SK-N-SH (cell line): Measurements from ENCODE around the gene IQGAP2. TPM values are rescaled to one million over a fixed set of nuclear protein-coding genes. Genes with fewer than 3 reads are reported as not detected.

Source experiments
- CTCF ChIA-PET: fragments of 300-600, 350-600 bp; formaldehyde crosslinking; extraction: SDS; loops from one replicate; lab custom pipeline; 2021; lab: Yijun Ruan, JAX
- POLR2A ChIA-PET: fragments of 350-600 bp; sonication (Branson Sonifier 250); formaldehyde crosslinking; extraction: SDS; loops from one replicate; lab custom pipeline; 2020; ENCODE audit warnings: antibody characterized with exemption, inconsistent platforms; lab: Yijun Ruan, JAX
- DNase-seq: peaks from one replicate; pipeline ENCODE4 v3.0.0; 2012
- H2AFZ ChIP-seq: fragments of 200-600 bp; sonication (generic); 2 replicates; pipeline ENCODE4 v1.8.1; 2016; ENCODE audit warnings: antibody characterized with exemption, mild to moderate bottlenecking, low read depth
- H3F3A ChIP-seq: fragments of 200-600 bp; sonication (generic); replicated peaks from 2 replicates; pipeline ENCODE3; 2016; ENCODE audit warnings: antibody characterized with exemption, mild to moderate bottlenecking; ENCODE audit not compliant: insufficient read depth
- H3K27ac ChIP-seq, 2 experiments: fragments of 200-500 bp in 1 of 2; fragments of 200-600 bp in 1 of 2; sonication (Bioruptor generic) in 1 of 2; sonication (generic), shearing (Covaris generic) in 1 of 2; 2 replicates each; pipeline versions ENCODE4 v1.5.1 to v1.6.1; 2014 to 2016; ENCODE audit warnings: low read depth in 2 of 2, inconsistent platforms in 1 of 2, low read length in 1 of 2, mild to moderate bottlenecking in 1 of 2, mixed read lengths in 1 of 2
- H3K27me3 ChIP-seq: fragments of 200-600 bp; sonication (generic), shearing (Covaris generic); 2 replicates; pipeline ENCODE4 v1.6.1; 2016; ENCODE audit warnings: mixed run types; ENCODE audit not compliant: insufficient read depth
- H3K36me3 ChIP-seq, 2 experiments: fragments of 200-500 bp in 1 of 2; fragments of 200-600 bp in 1 of 2; sonication (Bioruptor generic) in 1 of 2; sonication (generic) in 1 of 2; replicated peaks in 1 of 2; 2 replicates each; pipeline versions ENCODE3 to v1.5.1; 2014 to 2016; ENCODE audit warnings: low read length in 1 of 2, mild to moderate bottlenecking in 1 of 2; ENCODE audit not compliant: insufficient read depth in 2 of 2, control insufficient read depth in 1 of 2
- H3K4me1 ChIP-seq, 2 experiments: fragments of 200-500 bp in 1 of 2; fragments of 200-600 bp in 1 of 2; sonication (Bioruptor generic) in 1 of 2; sonication (generic), shearing (Covaris generic) in 1 of 2; 2 replicates each; pipeline versions ENCODE4 v1.5.1 to v1.6.1; 2014 to 2016; ENCODE audit warnings: low read depth in 1 of 2, low read length in 1 of 2, mixed run types in 1 of 2; ENCODE audit not compliant: insufficient read depth in 2 of 2, control insufficient read depth in 1 of 2
- H3K4me2 ChIP-seq: fragments of 200-600 bp; sonication (generic), shearing (Covaris generic); 2 replicates; pipeline ENCODE4 v1.6.1; 2017; ENCODE audit warnings: mixed run types
- H3K4me3 ChIP-seq, 2 experiments: fragments of 200-500 bp in 1 of 2; fragments of 200-600 bp in 1 of 2; sonication (Bioruptor generic) in 1 of 2; sonication (generic), shearing (Covaris generic) in 1 of 2; 2 replicates each; pipeline versions ENCODE4 v1.5.1 to v1.8.1; 2014 to 2016; ENCODE audit warnings: low read depth in 2 of 2, inconsistent platforms in 1 of 2, low read length in 1 of 2, mild to moderate bottlenecking in 1 of 2, mixed read lengths in 1 of 2, moderate library complexity in 1 of 2
- H3K79me2 ChIP-seq: fragments of 200-600 bp; sonication (generic); 2 replicates; pipeline ENCODE4 v1.8.1; 2017; ENCODE audit warnings: mild to moderate bottlenecking; ENCODE audit not compliant: insufficient read depth
- H3K9ac ChIP-seq: fragments of 200-600 bp; sonication (generic); 2 replicates; pipeline ENCODE4 v1.6.1; 2017; ENCODE audit warnings: mixed run types
- H3K9me2 ChIP-seq: fragments of 200-600 bp; sonication (generic); 2 replicates; pipeline ENCODE4 v1.6.1; 2017; ENCODE audit warnings: mixed run types
- H3K9me3 ChIP-seq: fragments of 200-600 bp; sonication (generic); 2 replicates; pipeline ENCODE4 v1.6.1; 2017; ENCODE audit warnings: mixed run types, mild to moderate bottlenecking, moderate library complexity
- H4K20me1 ChIP-seq: fragments of 200-600 bp; sonication (generic); 2 replicates; pipeline ENCODE4 v1.6.1; 2017; ENCODE audit warnings: mild to moderate bottlenecking, mixed run types; ENCODE audit not compliant: insufficient read depth
- CHD2 ChIP-seq: fragments of 150-350 bp; IDR thresholded peaks from 2 replicates; pipeline ENCODE4 v1.6.1; 2018; ENCODE audit warnings: low read length; ENCODE audit not compliant: partially characterized antibody
- EZH2phosphoT487 ChIP-seq: fragments of 200-600 bp; sonication (generic); IDR thresholded peaks from 2 replicates; pipeline ENCODE4 v1.6.1; 2017; ENCODE audit warnings: low read depth, mixed run types, mild to moderate bottlenecking, antibody characterized with exemption, moderate library complexity, borderline replicate concordance
- FOSL2 ChIP-seq: IDR thresholded peaks from 2 replicates; pipeline ENCODE4 v1.4.0; 2012; ENCODE audit warnings: low read depth, mild to moderate bottlenecking, moderate library complexity, borderline replicate concordance
- GABPA ChIP-seq: IDR thresholded peaks from 2 replicates; pipeline ENCODE4 v1.4.0; 2012; ENCODE audit warnings: low read depth, mild to moderate bottlenecking
- JUND ChIP-seq: IDR thresholded peaks from 2 replicates; pipeline ENCODE4 v1.4.0; 2012
- MXI1 ChIP-seq: IDR thresholded peaks from 2 replicates; pipeline ENCODE4 v1.6.1; 2012; ENCODE audit warnings: mild to moderate bottlenecking, low read depth, low read length, improper control_type of control experiment
- NRF1 ChIP-seq: IDR thresholded peaks from 2 replicates; pipeline ENCODE4 v1.6.1; 2012; ENCODE audit warnings: low read depth, mild to moderate bottlenecking, low read length
- POLR2AphosphoS5 ChIP-seq: IDR thresholded peaks from 2 replicates; pipeline ENCODE4 v1.6.1; 2012; ENCODE audit warnings: low read depth, low read length
- RAD21 ChIP-seq: IDR thresholded peaks from 2 replicates; pipeline ENCODE4 v1.6.1; 2012; ENCODE audit warnings: mild to moderate bottlenecking, low read length
- SIN3A ChIP-seq: IDR thresholded peaks from 2 replicates; pipeline ENCODE4 v1.6.1; 2012; ENCODE audit warnings: low read depth, mild to moderate bottlenecking, low read length, moderate library complexity, borderline replicate concordance
- TAF1 ChIP-seq: IDR thresholded peaks from 2 replicates; pipeline ENCODE4 v1.6.1; 2012; ENCODE audit warnings: low read depth, mild to moderate bottlenecking, low read length, moderate library complexity, borderline replicate concordance
- TCF12 ChIP-seq: IDR thresholded peaks from 2 replicates; pipeline ENCODE4 v1.4.0; 2012
- WGBS: methylation state at CpG from one replicate; pipeline ENCODE4 v1.1.6; 2017; ENCODE audit warnings: low lambda C conversion rate; 5-methylcytosine and 5-hydroxymethylcytosine counted together
- polyA plus RNA-seq, 3 experiments: library from polyadenylated mRNA; depleted of rRNA; stranded (reverse); fragments of >200 nt; gene quantifications; 2 replicates each; pipeline ENCODE4 v1.2.3, GENCODE V29; 2012
- TF ChIP-seq, protein P1 (sequence below): IDR thresholded peaks from 2 replicates; pipeline ENCODE4 v1.4.0; 2012; ENCODE audit warnings: low read depth, borderline replicate concordance
- TF ChIP-seq, protein P2 (sequence below): fragments of 150-350 bp; IDR thresholded peaks from 2 replicates; pipeline ENCODE4 v1.6.1; 2017; ENCODE audit warnings: antibody characterized with exemption, low read length, low read depth, borderline replicate concordance
- TF ChIP-seq, protein P3 (sequence below): IDR thresholded peaks from 2 replicates; pipeline ENCODE4 v1.4.0; 2012; ENCODE audit warnings: low read depth
- TF ChIP-seq, protein P4 (sequence below): IDR thresholded peaks from 2 replicates; pipeline ENCODE4; 2012
- TF ChIP-seq, protein P5 (sequence below): IDR thresholded peaks from 2 replicates; pipeline ENCODE4 v1.6.1; 2012; ENCODE audit warnings: mild to moderate bottlenecking, low read depth, low read length, moderate library complexity
- TF ChIP-seq, protein P6 (sequence below): fragments of 150-350 bp; IDR thresholded peaks from 2 replicates; pipeline ENCODE4 v1.6.1; 2016; ENCODE audit warnings: mild to moderate bottlenecking, low read depth, low read length

IQGAP2 gene
- polyA plus RNA-seq, 1 of the 3 experiments (the other 2 are of a cell fraction) = 2.1 TPM

DNA sequence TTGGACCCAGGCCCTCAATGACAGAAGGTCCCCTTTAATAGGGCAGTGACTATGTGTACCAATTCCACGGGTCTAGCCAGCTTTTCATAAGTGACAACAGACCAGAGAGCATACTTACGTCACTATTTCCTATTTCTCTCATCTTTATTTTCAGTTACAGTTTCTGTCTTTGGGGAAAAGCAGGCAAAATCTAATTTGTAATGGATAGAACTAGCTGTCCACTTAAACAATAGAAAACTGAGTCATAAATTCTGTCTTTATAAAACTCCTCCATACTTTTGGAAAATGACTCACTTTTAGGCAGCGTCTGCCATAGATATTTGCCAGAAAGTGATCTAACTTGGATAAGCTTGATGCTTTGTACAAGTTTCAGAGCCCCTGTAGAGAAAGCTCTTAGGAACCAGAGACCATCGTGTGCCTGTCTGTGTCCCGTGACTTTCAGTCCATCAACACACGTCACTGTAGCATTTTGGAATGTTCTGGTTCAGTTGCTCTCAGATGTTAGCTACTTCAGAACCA, 118.2 kb downstream of the IQGAP2 start (continued):
- TF ChIP-seq, protein P1, sequence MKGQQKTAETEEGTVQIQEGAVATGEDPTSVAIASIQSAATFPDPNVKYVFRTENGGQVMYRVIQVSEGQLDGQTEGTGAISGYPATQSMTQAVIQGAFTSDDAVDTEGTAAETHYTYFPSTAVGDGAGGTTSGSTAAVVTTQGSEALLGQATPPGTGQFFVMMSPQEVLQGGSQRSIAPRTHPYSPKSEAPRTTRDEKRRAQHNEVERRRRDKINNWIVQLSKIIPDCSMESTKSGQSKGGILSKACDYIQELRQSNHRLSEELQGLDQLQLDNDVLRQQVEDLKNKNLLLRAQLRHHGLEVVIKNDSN = no peak; the same call in 1 of the 2 replicates
- TF ChIP-seq TCF12 (peak; percentile 84), CHD2 (no peak), JUND (peak; percentile 88), TAF1 (no peak), GABPA (no peak), RAD21 (no peak)
- TF ChIP-seq, protein P2, sequence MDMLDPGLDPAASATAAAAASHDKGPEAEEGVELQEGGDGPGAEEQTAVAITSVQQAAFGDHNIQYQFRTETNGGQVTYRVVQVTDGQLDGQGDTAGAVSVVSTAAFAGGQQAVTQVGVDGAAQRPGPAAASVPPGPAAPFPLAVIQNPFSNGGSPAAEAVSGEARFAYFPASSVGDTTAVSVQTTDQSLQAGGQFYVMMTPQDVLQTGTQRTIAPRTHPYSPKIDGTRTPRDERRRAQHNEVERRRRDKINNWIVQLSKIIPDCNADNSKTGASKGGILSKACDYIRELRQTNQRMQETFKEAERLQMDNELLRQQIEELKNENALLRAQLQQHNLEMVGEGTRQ = no peak
- TF ChIP-seq, protein P3, sequence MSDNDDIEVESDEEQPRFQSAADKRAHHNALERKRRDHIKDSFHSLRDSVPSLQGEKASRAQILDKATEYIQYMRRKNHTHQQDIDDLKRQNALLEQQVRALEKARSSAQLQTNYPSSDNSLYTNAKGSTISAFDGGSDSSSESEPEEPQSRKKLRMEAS = peak; percentile 74; the same call in 1 of the 2 replicates
- TF ChIP-seq, all 33 proteins: peak for 11

DNA sequence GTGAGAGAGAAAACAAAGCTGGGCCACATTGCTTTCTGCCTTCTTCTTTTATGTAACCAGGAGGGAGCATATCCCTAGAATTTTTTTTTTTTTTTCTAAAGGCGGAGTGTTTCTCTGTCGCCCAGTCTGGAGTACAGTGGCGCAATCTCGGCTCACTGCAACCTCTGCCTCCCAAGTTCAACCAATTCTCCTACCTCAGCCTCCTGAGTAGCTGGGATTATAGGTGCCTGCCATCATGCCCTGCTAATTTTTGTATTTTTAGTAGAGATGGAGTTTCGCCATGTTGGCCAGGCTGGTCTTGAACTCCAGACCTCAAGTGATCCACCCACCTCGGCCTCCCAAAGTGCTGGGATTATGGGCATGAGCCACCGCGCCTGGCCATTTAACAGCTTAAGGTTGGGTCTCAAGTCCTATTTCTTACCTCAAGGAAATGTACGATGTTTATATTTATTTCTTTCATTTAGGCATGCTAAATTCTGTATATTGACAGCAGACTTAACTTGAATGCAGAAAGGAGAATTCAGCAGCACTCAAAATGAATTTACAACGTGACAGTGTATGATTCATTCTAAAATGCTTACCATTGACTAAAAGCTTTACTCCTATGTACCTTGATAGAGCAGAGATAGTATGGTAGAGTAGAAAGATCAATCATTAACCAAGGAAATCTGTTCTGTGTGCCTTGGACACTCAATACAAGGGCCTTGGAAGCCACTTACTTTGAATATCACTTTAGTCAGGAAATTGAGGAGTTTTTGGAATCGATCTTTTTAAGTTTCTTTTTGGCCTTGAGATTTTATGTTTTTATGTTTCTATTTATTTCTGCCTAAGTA, 119.2 kb downstream of the IQGAP2 start:
- Histone ChIP-seq H3K36me3 (no peaks in the 10 kb centered on the region), H2AFZ (peak overlapping the region; percentile 20; the same call in 1 of the 2 replicates), H3K27ac (peak overlapping the region; percentile 74 to 96; a peak in 3 of 4 replicates), H4K20me1 (no peaks in the 10 kb centered on the region), H3F3A (peaks cover 33% of the 10 kb centered on the region), H3K9ac (peak overlapping the region; percentile 43; the same call in 1 of the 2 replicates), H3K4me1 (peaks cover 24 to 35% of the 10 kb centered on the region in 2 experiments; a peak in 3 of 4 replicates), H3K27me3 (no peaks in the 10 kb centered on the region), H3K9me3 (0 out of 2 replicates have a peak, but pooled peaks cover 5% of the 10 kb centered on the region), H3K79me2 (no peaks in the 10 kb centered on the region), H3K9me2 (no peaks in the 10 kb centered on the region), H3K4me2 (peak overlapping the region; percentile 25; the same call in 1 of the 2 replicates), H3K4me3 (no peak overlapping the region)
- WGBS = 89% methylated on average over 11 of the region's 11 CpGs
- ChIA-PET POLR2A (no interaction called here), CTCF (no interaction called here)
- TF ChIP-seq SIN3A = no peak
- no peak for TF ChIP-seq GABPA
- no peak for TF ChIP-seq NRF1
- TF ChIP-seq, protein P1 = no peak
- TF ChIP-seq POLR2AphosphoS5 = no peak
- no peak for TF ChIP-seq RAD21
- TF ChIP-seq EZH2phosphoT487 = no peak
- TF ChIP-seq MXI1 = no peak
- no peak for TF ChIP-seq TCF12
- TF ChIP-seq, protein P4, sequence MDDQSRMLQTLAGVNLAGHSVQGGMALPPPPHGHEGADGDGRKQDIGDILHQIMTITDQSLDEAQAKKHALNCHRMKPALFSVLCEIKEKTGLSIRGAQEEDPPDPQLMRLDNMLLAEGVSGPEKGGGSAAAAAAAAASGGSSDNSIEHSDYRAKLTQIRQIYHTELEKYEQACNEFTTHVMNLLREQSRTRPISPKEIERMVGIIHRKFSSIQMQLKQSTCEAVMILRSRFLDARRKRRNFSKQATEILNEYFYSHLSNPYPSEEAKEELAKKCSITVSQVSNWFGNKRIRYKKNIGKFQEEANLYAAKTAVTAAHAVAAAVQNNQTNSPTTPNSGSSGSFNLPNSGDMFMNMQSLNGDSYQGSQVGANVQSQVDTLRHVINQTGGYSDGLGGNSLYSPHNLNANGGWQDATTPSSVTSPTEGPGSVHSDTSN = no peak
- TF ChIP-seq, protein P5, sequence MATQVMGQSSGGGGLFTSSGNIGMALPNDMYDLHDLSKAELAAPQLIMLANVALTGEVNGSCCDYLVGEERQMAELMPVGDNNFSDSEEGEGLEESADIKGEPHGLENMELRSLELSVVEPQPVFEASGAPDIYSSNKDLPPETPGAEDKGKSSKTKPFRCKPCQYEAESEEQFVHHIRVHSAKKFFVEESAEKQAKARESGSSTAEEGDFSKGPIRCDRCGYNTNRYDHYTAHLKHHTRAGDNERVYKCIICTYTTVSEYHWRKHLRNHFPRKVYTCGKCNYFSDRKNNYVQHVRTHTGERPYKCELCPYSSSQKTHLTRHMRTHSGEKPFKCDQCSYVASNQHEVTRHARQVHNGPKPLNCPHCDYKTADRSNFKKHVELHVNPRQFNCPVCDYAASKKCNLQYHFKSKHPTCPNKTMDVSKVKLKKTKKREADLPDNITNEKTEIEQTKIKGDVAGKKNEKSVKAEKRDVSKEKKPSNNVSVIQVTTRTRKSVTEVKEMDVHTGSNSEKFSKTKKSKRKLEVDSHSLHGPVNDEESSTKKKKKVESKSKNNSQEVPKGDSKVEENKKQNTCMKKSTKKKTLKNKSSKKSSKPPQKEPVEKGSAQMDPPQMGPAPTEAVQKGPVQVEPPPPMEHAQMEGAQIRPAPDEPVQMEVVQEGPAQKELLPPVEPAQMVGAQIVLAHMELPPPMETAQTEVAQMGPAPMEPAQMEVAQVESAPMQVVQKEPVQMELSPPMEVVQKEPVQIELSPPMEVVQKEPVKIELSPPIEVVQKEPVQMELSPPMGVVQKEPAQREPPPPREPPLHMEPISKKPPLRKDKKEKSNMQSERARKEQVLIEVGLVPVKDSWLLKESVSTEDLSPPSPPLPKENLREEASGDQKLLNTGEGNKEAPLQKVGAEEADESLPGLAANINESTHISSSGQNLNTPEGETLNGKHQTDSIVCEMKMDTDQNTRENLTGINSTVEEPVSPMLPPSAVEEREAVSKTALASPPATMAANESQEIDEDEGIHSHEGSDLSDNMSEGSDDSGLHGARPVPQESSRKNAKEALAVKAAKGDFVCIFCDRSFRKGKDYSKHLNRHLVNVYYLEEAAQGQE = no peak
- no peak for TF ChIP-seq FOSL2
- TF ChIP-seq, protein P6, sequence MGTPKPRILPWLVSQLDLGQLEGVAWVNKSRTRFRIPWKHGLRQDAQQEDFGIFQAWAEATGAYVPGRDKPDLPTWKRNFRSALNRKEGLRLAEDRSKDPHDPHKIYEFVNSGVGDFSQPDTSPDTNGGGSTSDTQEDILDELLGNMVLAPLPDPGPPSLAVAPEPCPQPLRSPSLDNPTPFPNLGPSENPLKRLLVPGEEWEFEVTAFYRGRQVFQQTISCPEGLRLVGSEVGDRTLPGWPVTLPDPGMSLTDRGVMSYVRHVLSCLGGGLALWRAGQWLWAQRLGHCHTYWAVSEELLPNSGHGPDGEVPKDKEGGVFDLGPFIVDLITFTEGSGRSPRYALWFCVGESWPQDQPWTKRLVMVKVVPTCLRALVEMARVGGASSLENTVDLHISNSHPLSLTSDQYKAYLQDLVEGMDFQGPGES = no peak
- DNase-seq = no peak
